GM12892 (cell line): ENCODE results near the gene CDKN3.

Experiments
- POLR2A ChIP-seq: IDR thresholded peaks from 2 replicates; pipeline ENCODE4 v1.6.1; 2011; ENCODE audit warnings: low read depth, low read length, control low read depth
- POLR2AphosphoS5 ChIP-seq: IDR thresholded peaks from 2 replicates; pipeline ENCODE4 v1.6.1; 2011; ENCODE audit warnings: low read depth, low read length, control low read depth
- TAF1 ChIP-seq: IDR thresholded peaks from 2 replicates; pipeline ENCODE4 v1.6.1; 2011; ENCODE audit warnings: low read depth, mild to moderate bottlenecking, control low read depth, low read length, borderline replicate concordance

- no peak for TF ChIP-seq POLR2AphosphoS5
- no peak for TF ChIP-seq POLR2A
- TF ChIP-seq TAF1 = no peak
Measured at GRCh38 chr14:54392131-54392859, 4.5 kb upstream of the CDKN3 start.
